GM21619 (cell line): Measurements from ENCODE around the gene CST9L.
A peak's percentile ranks its signal among the peaks of the same experiment; 100 is the strongest.

Experiments
- ATAC-seq: cut with Tn5 transposase; IDR thresholded peaks from one replicate; pipeline ENCODE4 v1.9.1; 2021; ENCODE audit not compliant: unreplicated experiment

CST9L gene, protein sequence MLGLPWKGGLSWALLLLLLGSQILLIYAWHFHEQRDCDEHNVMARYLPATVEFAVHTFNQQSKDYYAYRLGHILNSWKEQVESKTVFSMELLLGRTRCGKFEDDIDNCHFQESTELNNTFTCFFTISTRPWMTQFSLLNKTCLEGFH

GRCh38 chr20:23568320-23568970 lies at the start of gene CST9L:
Gene CST9L, minus strand, starts transcription at chr20:23568484. Its CDS starts 34 bp downstream, at chr20:23568450.
- ATAC-seq, result no peak

GRCh38 chr20:23614163-23614562 lies 45.9 kb upstream of the CST9L start:
- ATAC-seq, result no peak

- no peak for ATAC-seq
Observed at GRCh38 chr20:23613676-23614075, 45.4 kb upstream of the CST9L start.

GRCh38 chr20:23612396-23612795 lies 44.1 kb upstream of the CST9L start:
- ATAC-seq, result no peak

DNA sequence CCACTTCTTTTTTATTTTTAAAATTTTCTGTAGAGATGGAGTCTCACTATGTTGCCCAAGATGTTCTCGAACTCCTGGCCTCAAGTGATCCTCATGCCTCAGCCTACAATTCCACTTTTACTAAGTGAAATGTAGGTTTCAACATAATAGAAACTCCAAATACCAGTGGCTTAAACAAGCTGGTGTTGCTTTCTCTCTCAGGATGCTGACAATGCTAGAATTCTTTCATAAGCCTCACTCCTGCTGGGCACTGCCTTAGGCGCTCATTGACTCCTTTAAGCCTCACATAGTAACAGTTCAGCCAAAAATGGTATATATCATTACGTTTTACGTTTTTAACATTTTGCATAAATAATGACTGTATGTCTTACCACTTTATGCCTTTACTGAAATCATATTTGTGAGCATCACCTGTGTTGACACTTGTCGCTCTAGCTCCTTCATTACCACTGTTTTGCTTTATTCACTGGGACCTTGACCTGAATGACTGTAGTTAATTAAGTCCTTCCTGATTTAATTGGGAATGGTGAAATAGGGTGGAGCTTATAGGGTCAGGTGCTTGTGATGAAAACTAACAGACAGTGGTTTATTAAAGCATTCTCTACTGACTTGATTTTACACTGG lies 41.3 kb upstream of the CST9L start:
- no peak for ATAC-seq

DNA sequence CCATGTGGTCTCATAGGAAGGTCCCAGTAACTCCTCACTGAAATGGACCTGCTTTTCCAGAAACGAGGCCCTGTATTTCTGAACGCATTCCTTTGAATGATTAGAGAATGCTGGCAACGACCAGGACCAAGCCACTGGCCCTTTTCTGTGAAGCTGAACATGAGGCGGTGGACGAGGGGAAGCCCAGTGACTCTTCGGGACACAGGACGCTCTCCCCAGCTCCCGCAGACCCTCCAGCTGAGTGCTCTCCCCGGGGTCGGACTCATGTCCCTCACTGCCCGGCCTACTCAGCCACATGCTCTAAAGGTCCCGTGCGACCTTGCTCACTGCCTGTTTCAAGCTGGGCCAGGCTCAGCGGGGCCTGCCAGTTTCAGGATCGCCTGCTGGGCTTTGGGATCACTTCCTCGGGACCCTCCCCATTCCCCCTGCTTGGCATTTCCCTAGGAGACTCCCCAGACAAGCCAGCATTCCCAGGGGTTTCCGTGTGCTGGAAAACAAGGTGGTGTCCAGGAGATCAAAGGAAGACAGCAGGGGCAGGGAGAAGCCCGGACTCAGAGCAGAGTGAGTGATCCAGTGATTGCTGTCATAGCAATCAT lies 40.1 kb upstream of the CST9L start:
- ATAC-seq, result no peak

DNA sequence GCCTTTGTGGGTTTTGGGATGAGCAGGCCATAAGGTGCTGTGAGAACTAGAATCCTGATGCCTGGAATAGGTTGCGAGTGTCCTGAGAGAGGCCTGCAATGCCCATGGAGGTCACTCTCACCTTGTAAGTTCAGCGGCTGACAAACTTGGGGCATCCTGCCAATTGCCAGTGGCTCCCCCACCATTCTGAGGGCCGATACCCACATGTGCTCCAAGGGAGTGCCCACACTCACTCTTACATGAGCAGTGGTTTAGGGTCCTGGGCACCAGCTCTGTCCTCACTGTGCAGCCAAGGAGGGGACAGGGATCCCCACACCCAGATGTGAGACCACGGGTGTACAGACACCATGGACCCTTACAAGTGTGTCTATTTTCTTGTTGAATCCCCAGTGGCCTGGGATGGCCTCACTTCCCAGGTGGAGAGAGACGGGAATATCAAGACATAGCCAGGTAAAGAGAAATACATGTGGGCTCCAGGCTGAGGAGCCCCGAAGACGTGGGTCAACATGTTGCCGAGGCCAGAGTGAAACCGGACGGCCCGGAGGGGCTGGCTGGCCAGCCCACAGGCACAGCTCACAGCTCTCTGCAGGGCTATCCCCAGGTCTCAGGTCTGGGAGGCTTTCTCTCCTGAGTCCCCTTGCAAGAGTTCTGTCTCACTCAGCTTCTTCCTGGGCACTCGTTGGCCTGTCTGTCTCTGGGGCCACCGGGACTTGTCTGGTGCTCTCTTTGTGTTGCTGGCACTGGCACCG lies 39.4 kb upstream of the CST9L start:
- ATAC-seq, result no peak

GRCh38 chr20:23606652-23607049 lies 38.4 kb upstream of the CST9L start:
- peak; percentile 92 for ATAC-seq

DNA sequence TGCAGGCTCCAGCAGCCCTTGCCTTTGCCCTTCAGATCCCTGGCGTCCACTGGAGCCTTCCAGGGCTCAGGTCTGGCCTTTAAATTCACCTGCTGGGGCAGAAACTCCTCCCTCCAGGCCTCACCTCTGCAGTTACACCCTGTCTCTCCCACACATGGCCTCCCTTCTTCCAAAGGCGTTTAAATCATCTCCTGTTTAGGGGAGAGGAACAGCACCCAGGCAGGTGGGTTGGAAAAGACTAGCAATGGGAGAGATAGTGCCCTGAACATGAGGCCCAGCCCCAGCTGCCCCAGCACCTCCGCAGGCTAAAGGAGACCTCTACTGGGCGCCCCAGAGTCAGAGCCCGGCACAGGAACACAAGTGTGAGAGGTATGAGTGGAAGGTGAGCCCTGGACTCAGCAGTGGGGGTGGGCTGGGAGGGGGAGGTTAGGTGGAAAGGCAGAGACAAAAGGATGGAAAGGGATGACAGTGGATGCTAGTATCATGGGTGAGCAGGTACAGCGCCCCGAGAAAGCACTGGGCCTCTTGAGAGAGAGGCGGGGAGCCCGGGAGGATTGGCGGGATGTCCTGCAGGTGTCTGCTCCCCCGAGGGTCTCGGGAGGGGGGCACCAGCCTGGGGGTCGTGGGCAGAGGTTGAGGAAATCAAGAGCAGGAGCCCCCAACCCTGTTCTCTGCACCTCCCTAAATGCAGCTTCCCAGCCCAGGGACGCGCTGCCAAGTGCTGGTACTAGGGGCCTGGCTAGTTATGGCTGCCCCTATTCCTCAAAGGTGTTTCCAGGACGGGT lies 37.8 kb upstream of the CST9L start, which contains the start of gene CST9:
Gene CST9, minus strand, starts transcription at position 51 of the 785 bp plus-strand sequence. CDS start 53 bp downstream, outside the sequence.
- ATAC-seq, result no peak

DNA sequence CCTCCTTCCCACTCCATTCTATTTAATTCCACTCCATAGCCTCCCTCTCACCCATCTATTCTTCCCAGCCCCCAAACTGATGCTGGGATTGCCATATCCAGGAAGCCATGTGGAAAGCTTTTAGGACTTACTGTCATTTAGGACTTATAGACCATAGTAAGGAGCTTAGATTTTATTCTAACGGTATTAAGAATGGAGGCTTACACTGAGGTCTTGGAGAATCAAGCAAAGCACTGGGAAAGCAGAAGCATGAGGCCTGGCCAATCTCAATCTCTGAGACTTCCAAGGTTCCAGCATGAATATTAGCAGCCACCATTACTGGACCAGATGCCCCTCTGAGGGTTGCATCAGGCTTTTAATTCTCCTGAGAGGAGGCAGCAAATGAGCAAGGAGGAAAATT lies 36.0 kb upstream of the CST9L start:
- ATAC-seq, result no peak

DNA sequence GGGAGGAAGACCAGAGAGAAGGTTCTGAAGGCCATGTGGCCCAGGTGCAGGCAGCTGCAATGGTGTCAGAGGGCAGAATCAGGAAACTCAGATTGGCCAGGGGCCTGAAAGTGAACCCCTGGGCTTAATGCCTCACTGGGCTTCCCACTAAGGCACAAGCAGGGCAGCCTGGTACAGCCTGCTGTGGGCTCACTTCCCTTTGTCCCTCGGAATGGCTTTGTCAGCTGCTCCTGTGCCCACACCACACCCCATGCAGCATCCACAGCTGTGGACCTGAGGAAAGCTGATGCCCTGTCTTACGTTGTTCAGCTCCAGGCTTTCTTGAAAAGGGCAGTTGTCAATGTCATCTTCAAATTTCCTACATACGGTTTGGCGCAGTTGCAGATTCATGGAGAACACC lies 35.0 kb upstream of the CST9L start:
- ATAC-seq, result no peak

DNA sequence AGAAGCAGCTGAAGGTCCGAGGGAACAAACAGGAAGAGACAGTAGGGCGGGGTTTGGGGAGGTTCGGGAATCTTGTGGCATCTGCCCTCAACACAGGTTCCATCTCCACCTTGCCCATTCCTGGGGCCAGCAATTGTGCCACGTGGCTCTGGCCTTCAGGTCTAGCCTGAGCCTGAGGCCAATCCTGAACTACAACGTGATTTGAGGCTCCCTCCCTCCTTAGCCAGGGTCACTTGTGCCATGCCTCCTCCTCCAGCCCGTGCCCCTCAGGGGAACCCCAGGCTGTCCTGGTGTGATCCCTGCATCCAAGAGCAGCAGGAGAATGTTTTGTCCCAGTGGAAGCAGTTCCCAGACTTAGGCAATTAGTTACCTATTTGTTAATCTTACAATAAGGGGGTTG lies 34.4 kb upstream of the CST9L start:
- ATAC-seq, result no peak

GRCh38 chr20:23602241-23602640 lies 34.0 kb upstream of the CST9L start:
- ATAC-seq, result no peak

- no peak for ATAC-seq
Observed at GRCh38 chr20:23601715-23602114, 33.4 kb upstream of the CST9L start.

GRCh38 chr20:23598481-23598880 lies 30.2 kb upstream of the CST9L start:
- ATAC-seq, result no peak

DNA sequence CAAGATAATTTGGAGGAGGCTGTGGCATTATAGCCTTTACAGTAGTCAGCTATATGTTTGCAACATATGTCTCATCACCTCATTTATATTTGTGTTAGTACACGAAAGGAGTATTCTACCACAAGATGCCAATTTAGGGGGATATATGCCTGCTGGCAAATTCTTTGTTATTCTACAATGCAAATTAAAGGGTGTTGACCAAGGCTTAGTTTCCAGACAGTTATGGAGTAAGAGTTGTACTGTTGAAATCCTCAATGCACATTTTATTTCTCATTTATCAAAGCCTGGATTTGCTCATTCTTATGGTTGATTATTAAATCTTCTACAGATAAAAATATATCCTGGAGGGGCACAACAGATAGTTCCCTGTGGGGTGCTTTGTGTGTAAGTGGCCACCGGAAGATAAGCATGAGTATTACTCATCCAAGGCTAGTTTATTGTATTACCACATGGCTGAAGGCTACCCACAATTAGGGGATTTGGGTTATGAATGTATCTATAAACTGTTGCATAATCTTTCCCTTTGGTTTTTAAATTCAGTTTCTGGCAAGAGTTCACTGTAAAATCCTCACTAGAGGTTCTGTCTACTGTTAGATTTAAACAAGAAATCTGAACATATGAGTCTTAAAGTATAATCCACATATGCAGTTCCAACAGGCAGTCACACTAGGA lies 28.4 kb upstream of the CST9L start:
- no peak for ATAC-seq

DNA sequence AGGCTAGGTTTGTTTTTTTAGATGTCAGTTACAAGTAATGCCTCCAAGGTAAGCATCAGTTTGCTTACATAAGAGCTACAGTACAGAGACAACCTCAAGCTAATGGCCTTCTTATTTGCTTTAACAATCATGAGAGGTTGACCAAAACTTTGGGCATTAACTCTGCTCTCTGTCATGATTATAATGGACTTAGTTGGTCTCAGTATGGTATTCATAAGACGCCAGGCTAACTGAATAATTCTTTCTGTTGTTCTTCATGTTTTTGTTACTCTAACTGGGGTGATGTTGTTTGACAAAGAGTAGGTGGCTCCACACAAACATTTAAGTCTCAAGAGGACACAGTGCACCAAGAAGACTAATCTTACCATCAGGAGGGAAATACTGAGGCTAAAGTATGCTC lies 27.7 kb upstream of the CST9L start:
- no peak for ATAC-seq

- no peak for ATAC-seq
Observed at GRCh38 chr20:23588434-23589403, 20.4 kb upstream of the CST9L start.

DNA sequence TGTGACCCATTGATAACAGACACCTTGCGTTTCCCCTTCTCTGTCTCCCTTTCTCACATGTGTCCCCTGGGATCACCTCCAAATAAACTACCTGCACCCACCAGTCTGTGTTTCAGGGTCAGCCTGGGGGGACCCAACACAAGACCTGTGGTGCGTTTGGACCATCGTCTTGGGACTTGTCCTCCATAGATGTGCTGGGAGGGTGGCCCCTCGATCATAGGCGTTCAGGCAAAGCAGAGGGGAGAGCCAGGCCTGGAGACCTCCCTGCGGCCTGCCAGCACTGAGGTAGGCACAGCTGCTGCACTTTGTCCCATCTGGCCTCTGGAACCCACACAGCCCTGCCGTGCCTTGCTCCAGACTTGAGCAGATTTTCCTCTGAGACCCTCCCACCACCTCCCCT lies 19.3 kb upstream of the CST9L start:
- ATAC-seq, result no peak
